ENCODE results near the gene COQ10B.
"Not testable (repeated sequence)": the region's sequence is repeated elsewhere in the genome, so short reads cannot be mapped to it uniquely, and the experiment has no call there.

Gene COQ10B

DNA sequence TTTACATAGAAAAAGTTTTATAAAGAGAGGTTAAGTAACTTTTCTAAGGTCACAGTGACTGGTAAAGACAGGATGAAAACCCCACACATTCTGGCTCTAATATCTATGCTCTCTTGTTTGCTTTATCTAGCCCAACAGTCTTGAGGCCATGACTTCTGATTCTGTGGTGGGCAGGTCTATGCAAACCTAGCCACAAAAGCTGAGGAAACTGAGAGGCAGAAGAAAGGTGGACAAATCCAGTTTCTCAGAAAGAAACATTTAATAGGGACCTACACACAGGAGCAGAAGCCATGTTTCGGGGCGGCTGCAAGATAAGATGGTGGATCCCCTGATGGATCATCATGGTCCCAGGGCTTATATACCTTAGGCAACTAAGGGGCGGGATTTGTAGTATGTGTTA, 24.4 kb downstream of the COQ10B start:
- H3K4me3 ChIP-seq (ENCODE audit: low read depth, low read length) = no peak overlapping the region
- TF ChIP-seq CTCF (IDR thresholded peaks at IDR 0.05; ENCODE audit: low read depth, low read length) = no peak

- H3K4me3 ChIP-seq (ENCODE audit: low read depth, low read length) = no peak overlapping the region
- TF ChIP-seq CTCF (IDR thresholded peaks at IDR 0.05; ENCODE audit: low read depth, low read length) = no peak
Observed at GRCh38 chr2:197480165-197481036, 27.0 kb downstream of the COQ10B start.

DNA sequence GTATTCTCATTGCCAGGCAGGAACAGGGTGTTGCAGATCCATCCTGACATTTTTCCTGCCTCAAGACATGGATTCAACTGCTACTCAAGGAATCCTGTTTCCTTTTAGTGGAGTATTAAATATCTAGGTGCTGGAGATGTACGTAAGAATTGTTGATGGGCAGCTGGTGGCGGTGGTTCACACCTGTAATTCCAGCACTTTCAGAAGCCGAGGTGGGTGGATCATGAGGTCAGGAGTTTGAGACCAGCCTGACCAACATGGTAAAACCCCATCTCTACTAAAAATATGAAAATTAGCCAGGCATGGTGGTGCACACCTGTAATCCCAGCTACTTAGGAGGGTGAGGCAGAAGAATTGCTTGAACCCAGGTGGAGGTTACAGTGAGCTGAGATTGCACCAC, 30.9 kb downstream of the COQ10B start:
- H3K4me3 ChIP-seq (ENCODE audit: low read depth, low read length) = not testable (repeated sequence)

DNA sequence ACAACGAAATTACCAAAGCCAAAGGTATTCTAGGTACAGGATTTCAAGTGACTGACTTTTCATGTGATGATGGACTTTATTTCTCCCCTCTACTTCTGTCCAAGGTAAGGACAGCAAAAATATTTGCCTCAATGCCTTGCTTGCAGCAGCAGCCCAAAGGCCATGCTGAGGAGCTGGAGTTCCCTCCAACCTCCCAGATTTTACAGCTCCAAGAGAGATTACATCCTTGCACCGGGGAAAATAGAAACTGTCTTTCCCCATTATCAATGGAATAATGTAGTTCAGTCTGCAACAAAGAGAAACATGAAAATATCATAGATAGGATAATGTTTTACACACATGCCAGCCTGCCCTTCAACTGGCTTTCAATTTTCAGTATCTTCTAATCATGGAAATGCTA, 32.8 kb downstream of the COQ10B start:
- TF ChIP-seq CTCF (IDR thresholded peaks at IDR 0.05; ENCODE audit: low read depth, low read length) = no peak
- no peak overlapping the region for H3K4me3 ChIP-seq (ENCODE audit: low read depth, low read length)

GRCh38 chr2:197487385-197487784, 34.0 kb downstream of the COQ10B start:
- H3K4me3 ChIP-seq (ENCODE audit: low read depth, low read length) = no peak overlapping the region
- no peak for TF ChIP-seq CTCF (IDR thresholded peaks at IDR 0.05; ENCODE audit: low read depth, low read length)

- no peak overlapping the region for H3K4me3 ChIP-seq (ENCODE audit: low read depth, low read length)
- TF ChIP-seq CTCF (IDR thresholded peaks at IDR 0.05; ENCODE audit: low read depth, low read length) = no peak
Observed at GRCh38 chr2:197495433-197496134, 42.2 kb downstream of the COQ10B start.

- TF ChIP-seq CTCF (IDR thresholded peaks at IDR 0.05; ENCODE audit: low read depth, low read length) = no peak
- H3K4me3 ChIP-seq (ENCODE audit: low read depth, low read length) = no peak overlapping the region
Observed at GRCh38 chr2:197496695-197497094, 43.3 kb downstream of the COQ10B start.
